HG02623 (cell line): ENCODE measurements around the gene ELMO1.

Source experiments
- ATAC-seq: cut with Tn5 transposase; IDR thresholded peaks from one replicate; pipeline ENCODE4 v1.9.1; 2021; ENCODE audit warnings: moderate library complexity; ENCODE audit not compliant: unreplicated experiment

ELMO1 gene

DNA sequence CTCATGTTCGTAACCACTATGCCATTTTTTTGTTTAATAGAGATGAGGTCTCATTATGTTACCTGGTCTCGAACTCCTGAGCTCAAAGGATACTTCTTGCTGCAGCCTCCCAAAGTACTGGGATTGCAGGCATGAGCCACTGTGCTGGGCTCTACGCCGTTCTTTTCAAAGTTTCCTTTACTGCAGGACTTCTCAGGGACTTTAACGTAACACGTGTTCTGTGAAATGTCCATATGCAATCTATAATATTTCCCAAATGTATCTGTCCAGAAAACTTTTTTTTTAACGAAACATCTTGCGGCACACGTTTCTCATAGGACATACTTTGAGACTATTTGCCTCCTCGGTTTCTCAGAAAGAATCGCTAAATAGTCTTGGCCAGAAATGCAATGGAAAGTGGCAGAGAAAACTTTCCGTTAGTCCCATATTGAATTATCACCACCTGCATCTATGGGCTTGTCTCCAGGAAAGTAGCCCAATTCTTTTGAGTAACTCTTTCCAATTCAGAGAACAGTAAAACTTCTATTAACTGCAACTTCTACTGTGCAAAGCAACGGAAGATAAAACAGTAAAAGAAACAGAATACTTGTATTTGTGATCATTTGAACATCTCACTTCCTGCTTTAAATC lies 96.3 kb downstream of the ELMO1 start:
- no peak for ATAC-seq

DNA sequence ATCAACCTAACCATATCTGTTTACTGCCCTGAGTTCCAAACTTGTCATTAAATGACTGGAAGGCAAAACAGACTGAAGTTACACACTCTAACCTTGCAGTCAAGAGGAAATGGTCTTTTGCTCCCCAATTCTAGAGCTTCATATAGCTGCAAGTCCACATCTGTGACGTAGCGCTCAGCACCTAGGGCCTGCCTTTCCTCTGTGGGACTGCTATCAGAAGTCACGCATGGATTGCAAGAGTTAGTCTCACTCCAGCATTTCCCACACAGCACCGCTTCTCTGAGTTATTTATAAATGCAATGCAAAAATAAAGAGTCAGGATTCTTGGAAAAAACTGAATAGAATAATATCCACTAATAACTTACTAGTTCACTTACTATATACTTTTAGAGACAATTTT lies 96.9 kb downstream of the ELMO1 start:
- ATAC-seq: no peak

DNA sequence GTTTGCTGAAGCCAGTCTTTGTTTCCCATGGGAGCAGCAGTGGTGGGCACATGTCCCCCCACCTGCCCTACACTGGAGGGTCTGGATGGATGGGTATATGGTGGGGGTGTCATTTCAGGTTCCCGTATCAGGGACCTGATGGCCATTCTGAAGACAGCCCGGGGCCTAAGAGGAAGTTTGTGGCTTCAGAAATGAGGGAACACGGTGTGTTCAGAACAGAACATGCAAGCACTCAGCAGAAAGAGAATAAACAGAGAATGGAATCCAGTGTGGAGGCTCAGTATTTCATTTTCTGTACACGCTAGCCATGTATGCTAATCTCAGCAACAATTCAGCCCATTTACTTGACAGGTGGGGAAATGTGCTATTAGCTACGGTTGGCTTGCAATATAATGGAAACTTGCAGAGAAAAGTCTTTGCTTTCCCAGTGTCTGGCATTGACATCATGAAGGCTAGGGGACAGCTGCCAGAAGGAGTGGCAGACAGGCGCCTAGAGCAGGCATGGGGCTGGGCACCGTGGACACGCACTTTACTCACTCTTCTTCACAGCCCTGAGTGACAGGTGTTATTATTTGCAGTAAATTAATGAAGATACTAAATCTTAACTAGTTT lies 98.6 kb downstream of the ELMO1 start:
- ATAC-seq: no peak

DNA sequence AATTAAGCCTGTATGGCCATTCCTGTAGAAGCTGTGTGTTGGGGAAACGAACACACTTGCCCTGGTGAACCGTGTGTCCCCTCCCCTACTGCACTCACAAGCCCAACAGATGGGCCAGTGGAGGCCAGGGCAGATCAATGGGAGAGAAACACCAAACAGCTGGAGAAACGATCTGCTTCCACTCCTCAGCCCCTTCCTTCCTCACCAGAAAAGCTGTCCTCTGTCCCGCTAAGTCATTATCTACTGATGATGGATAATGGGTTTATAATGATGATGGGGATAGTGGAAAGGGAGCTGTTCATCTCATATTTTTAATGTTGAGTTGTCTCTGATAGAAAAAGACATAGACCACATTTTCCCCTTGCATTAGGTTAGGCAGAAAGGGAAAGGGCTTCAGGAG lies 99.7 kb downstream of the ELMO1 start:
- ATAC-seq: no peak

DNA sequence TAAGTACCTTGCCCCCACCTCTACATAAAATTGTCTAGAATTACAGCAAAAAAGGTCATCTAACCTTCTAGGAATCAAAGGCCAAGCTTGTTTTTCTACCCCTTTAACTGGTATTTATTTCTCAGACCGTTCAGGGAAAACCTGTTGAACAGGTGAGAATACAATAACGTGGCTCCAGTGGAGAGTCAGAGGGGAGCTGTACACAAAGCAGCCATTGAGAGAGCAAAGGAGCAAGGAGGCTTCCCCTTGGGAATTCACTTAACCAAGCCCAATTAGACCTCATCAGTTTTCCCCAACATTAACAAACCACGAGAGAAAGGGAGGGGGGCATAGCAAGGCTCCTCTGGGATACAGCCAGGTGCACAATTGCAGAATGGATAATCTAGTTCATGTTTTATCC lies 101.9 kb downstream of the ELMO1 start:
- ATAC-seq: no peak

DNA sequence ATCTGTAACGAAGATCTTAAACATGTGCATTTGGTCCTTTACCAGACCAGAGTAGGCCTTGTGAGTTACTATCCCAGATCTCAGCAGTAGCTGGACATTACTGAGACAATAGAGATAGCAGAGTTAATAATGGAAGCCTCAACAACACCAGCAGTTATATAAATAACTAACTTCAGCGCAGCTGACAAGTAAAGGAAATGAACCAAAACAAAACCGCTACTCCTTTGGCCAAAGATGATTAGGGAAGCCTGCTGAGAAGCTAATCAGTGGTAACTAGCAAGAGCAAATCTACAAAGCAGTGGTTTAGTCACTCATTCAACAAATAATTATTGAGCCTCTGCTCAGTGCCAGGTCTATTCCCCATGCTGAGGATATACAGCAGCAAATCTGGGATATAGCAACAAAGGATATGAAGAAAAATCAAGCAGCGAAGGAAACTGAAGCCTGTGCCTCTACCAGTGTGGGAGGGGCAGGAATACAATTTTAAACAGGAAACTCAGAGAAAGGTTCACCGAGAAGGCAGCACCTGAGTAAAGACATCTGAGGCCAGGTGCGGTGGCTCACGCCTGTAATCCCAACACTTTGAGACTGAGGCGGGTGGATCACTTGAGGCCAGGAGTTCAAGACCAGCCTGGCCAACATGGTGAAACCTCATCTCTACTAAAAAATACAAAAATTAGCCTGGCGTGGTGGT lies 103.6 kb downstream of the ELMO1 start:
- no peak for ATAC-seq

DNA sequence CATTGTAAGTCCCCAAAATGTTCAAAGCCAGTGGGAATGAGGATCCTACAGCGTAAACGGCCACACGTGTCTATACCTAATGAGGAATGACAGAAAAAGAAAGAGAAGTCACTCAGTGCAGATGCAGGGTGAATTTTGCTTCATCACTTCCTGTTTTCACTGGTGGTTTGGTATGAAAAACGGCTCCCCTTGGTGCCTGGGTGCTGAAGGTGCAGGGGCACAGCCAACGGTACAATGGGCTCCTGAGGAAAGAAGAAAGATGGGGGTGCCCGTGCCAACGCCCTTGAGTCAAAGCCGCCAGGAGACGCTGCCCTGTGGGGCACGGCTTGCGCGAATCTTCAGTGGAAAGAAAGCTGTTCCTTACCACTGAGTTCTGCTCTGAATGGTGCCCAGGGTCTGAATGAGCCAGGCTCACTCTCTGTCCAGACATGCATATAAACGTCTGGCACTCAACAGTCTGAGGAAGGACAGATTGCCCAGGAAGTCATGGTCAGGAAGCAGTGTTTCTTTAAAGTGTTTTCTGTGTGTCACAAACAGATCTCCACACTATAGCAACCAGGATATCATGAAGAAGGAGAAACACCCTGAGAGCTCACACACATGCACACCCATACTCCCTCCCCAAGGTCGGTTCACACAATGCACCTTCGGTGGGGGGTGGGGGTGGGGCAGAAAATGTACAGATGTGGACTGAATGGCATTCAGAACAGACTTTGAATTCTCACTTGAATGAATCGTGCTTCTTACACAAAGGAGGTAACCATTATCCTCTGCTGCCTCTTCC lies 105.8 kb downstream of the ELMO1 start:
- ATAC-seq: peak; percentile 56

DNA sequence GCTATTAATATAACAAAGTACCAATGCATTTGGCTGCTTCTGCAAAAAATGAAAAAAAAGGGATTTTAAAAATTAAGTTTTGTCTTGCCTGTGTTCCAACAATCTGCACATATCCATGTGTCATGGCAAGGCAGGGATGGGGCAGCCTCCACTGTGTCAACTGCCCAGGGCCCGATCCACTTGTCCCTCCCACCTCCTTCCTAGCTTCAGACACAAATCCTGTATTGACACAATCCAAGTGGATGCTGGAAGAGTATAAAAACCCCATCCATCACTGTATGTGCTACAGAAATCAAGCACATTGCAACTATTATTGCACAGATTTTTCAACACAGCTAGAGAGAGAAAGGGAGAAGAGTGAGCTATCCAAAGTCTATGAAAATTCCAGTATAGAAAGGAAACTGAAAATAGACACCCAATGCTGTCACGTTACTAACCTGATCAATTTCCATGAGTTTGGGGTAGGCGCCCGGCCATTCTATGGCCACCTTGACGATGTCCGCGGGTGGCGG lies 106.4 kb downstream of the ELMO1 start:
- no peak for ATAC-seq

DNA sequence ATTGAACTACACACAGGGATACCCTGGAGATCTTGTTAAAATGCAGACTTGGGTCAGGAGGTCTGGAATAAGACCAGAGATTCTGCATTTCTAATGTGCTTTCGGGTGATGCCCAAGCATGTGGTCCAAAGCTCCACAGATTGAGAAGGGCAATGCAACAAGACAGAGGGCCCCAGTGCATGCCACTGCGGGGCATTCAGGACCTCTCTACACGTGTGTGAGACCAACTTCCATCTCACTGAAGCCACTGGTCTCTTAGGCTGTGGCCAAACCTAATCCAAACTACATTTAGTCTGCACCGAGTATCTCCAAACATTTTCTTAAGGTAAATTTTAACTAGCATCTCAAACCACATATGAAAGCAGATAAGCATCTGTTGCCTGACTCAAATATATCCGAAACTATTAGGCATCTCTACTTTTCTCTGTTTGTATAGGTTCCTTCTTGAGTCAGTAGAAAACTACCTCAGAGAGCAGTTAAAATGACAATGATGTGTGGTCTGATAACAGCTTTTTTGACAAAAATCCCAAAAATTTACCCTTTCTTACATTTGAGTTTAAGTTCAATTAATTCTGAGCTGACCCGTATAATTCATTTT lies 107.5 kb downstream of the ELMO1 start:
- peak; percentile 28 for ATAC-seq

DNA sequence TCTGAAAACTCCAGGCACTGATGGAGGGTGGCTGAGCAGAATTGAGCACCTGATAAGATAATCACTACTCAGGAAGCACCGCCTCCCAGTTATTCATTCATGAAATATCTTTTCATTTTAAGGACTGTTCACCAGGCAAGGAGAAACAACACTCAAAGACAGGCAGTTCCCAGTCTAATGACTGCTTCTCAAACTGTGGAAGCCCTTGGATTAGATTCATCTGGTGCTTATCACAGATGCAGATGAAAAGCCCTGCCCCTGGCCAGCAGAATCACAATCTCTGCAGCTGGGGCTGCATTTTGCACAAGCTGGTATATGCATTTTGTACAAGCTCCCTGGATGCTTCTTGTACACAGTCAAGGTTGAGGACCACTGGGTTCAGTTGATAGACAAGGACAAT lies 109.7 kb downstream of the ELMO1 start:
- ATAC-seq: no peak

DNA sequence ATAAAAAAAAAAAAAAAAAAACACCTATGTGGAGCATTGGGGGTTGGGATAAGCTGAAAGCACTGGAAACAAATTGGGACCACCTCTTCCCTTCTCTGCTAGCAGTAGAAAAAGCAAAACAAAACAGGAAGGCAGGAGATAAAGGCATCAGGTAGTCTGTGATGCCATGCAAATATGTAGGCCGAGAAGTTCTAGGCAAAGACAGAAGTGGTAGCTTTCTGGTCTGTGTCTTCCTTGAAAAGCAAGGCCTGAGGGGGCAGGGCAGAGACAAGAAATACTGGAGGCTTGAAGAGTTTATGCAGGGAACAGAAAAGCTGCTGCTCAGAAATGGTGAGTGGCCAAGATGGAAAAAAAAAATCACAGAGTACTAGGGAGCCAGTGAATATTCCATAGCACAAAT lies 111.1 kb downstream of the ELMO1 start:
- ATAC-seq: no peak

DNA sequence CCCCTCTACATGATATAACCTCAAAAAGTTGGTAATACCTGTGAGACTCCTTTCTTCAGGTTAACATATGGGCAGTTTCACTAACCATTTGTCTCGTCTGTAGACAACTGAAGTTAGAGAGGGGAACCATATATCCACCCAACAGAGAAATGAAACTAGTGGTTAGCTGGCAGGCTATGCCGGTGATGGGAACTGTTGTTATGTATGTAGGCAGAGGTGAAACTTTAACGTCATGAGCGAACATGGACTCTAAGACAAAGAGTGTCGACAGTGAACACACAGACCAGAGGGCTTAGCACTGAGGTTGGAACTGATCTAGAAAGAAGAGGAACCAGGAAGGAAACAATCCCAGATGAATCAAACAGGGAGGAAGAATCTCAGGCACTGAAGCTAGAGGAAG lies 112.4 kb downstream of the ELMO1 start:
- peak; percentile 92 for ATAC-seq

DNA sequence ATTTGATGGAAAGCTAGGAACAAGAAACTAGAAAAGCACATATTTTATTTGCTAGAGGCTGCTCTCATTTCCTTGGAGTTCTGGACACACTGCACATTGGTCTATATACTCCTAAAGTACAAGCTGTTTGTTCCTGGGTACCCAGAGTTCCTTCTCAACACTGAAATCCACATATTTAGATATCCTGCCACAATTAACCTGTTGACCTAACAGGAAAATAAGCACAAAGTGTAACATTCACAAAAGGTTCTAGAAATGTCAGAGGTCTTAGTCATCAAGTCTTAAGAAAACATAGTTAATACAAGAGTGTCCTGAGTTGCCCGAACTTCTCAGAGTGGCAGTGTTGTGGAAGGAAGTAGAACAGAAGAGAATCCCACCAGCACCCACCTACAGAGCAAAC lies 115.6 kb downstream of the ELMO1 start:
- ATAC-seq: no peak

DNA sequence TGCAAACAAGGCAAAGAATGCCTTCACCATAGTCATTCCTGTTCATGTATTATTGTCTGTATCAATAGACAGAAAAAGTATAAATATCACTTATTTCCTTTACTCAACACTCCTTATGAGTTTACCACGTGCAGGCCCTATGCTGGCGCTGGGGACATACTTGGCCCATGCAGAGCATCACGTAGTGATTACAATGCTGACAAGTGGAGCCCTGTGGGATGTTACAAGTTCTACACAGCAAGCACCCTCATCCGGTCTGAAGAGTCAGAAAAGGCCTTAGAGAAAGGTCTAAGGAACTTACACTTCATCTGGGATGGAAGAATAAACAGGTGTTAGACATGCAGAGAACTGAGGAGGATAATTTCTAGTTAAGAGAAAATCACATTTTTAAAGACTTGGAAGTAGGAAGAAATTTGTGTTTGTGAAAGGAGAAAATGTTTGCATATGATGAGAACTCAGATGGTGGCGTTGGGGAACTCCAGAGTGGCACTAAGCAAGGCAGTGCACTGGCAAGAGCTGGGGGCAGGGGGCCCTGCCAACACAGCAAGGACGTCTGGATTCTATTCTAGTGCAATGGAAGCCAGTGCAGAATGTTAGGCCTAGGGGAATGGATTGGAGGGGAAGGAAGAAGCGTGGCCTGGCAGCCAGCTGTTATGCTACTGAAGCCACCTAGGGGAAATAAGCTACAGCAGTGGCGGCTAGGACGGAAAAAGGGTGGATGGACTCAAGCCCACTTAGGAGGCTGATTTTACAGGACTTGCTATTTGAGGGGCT lies 116.2 kb downstream of the ELMO1 start:
- ATAC-seq: no peak

DNA sequence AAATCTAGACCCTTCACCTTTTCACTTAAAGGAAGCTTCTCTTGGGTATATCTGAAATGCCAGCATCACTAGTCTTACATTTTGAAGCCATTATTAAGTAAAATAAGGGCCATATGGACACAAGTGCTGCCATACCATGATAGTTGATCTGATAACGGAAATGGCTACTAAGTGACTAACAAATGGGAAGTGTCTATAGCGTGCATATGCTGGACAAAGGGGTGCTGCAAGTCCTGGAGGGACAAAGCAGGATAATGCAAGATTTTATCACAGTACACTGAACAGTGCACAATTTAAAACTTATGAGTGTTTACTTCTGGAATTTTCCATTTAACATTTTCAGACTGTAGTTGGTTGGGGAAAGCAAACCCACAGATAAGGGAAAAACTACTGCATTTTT lies 117.9 kb downstream of the ELMO1 start:
- ATAC-seq: no peak

DNA sequence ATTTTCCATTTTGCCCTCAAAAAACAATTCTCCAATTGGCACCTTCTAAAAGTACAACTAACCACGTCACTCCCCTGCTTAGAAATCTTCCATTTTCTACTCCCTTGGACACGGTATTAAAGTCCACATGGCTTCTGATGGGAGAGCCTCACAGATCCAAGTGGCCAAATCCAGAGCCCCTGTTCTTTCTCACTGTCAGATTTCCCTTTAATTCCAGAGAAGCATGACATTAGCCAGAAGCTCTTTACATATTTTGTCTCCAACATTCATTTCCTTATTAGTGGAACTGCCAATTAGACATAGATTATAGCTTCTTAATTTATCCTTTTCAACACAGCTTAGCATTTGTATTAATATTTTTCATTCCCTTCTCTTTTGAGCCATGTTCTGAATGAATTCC lies 118.7 kb downstream of the ELMO1 start:
- no peak for ATAC-seq

DNA sequence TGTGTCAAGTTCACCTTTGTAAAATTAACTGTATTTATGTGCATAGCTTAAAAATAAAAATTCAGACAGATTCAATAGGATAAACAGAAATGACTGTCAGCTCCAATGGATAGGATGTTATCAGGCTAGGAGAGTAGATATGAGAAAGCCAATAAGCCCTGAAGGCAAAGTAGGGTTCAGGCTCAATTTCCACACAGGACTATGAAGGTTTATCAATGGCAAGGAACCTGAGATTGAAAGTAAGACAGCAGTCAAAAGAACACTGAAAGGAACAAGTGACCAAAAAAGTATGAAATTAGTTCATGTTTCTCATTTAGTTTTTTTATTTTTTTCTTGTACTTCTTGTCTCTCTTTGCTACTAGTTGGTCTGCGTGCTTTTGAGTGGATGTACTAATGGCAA lies 121.4 kb downstream of the ELMO1 start:
- ATAC-seq: no peak

DNA sequence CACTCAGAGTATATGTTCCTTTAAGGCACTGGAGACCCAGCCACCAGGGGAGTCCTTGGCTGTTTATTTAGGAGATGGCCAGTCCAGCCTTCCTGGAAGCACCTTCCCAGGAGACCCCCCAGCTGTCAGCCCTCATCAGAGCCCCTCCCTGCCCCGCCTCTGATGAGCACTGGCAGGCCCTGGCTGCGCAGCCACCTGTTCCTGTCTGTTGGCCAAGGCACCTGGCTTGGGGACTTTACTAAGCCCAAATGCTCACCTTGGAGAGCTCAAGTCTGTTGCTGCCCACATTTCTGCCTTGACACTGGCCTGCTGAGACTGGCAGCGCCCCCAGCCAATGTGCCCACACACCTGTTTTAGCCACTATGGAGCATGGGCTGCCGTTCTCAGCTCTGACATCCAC lies 124.7 kb downstream of the ELMO1 start:
- ATAC-seq: no peak

DNA sequence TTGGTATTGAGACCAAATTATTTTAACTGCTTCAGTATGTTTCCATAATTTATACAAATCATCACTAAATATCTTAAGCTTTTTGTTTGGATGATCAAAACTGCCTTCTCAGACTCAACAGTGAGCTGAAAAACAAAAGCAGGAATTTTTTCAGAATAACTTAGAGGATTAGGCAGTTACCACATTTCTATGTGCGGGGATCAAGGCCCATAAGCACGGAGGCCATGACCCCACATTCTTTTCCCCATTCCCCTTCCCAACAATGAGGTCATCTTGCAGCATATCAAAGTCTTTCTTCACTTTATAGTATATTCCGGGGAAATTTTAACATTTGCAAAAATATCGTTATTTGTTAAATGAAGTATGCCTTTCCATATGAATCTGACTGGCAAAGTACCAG lies 125.8 kb downstream of the ELMO1 start:
- ATAC-seq: no peak

DNA sequence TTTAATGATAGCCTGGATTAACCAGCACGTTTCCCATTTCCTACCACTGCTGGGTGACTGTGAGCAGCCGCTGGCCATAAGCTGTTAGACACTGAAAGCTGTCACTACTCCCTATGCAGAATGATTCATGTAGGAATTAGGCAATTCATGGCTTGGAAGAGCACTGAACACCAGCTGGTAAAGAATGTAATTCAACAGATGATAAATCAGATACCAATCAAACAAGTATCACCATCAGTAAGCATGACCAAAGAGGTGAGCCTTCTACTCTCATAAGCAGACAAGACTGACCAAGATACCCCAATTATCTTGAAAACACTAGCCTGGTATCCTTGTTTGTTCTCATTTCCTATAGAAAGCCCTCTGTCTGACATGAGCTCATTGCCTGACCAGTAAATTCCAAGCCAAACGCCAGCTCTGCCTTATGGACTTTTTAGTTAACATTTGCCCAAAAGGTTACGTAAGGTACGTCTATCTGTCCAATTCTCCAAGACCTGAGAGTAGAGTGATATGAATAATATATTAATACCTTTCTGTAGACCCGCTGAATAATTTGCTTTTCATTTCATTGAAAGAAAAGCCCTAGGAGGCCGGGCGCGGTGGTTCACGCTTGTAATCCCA lies 127.7 kb downstream of the ELMO1 start:
- no peak for ATAC-seq
